Hepatocyte (in vitro differentiated cells): ENCODE results near the gene GRAP2. TPM values are rescaled to one million over a fixed set of nuclear protein-coding genes. Genes with fewer than 3 reads are reported as not detected.

Source experiments
- DNase-seq: peaks from one replicate; pipeline ENCODE4 v3.0.0-alpha.2; 2016; ENCODE audit warnings: low spot score
- H2AFZ ChIP-seq: fragments of 200-600 bp; sonication (generic); 2 replicates; pipeline ENCODE4 v1.6.0; 2016; ENCODE audit warnings: antibody characterized with exemption, mild to moderate bottlenecking
- H3K27ac ChIP-seq: fragments of 200-600 bp; sonication (generic); 2 replicates; pipeline ENCODE4 v1.5.1; 2016; ENCODE audit warnings: mild to moderate bottlenecking
- H3K27me3 ChIP-seq: fragments of 200-600 bp; sonication (generic); 2 replicates; pipeline ENCODE4 v1.6.1; 2016
- H3K36me3 ChIP-seq: fragments of 200-600 bp; sonication (generic); replicated peaks from 2 replicates; pipeline ENCODE4 v1.5.1; 2016; ENCODE audit warnings: low read depth; ENCODE audit not compliant: insufficient read depth
- H3K4me1 ChIP-seq: fragments of 200-600 bp; sonication (generic); 2 replicates; pipeline ENCODE4 v1.5.1; 2016; ENCODE audit warnings: mild to moderate bottlenecking, moderate library complexity; ENCODE audit not compliant: insufficient read depth
- H3K4me2 ChIP-seq: fragments of 200-600 bp; sonication (generic); 2 replicates; pipeline ENCODE4 v1.6.0; 2016
- H3K4me3 ChIP-seq: fragments of 200-600 bp; sonication (generic); 2 replicates; pipeline ENCODE4 v1.5.1; 2016; ENCODE audit warnings: mild to moderate bottlenecking
- H3K79me2 ChIP-seq: fragments of 200-600 bp; sonication (generic); 2 replicates; pipeline ENCODE4 v1.6.0; 2017; ENCODE audit warnings: mild to moderate bottlenecking
- H3K9me2 ChIP-seq: fragments of 200-600 bp; sonication (generic); replicated peaks from 2 replicates; pipeline ENCODE4 v1.6.0; 2017; ENCODE audit warnings: mild to moderate bottlenecking; ENCODE audit not compliant: insufficient read depth
- H3K9me3 ChIP-seq: fragments of 200-600 bp; sonication (generic); 2 replicates; pipeline ENCODE4 v1.5.1; 2016; ENCODE audit warnings: low read depth, mild to moderate bottlenecking
- H4K20me1 ChIP-seq: fragments of 200-600 bp; sonication (generic); 2 replicates; pipeline ENCODE4 v1.6.0; 2016; ENCODE audit warnings: mild to moderate bottlenecking; ENCODE audit not compliant: insufficient read depth, poor library complexity, severe bottlenecking
- CTCF ChIP-seq: fragments of 200-600 bp; sonication (generic); IDR thresholded peaks from 2 replicates; pipeline ENCODE4 v1.5.1; 2016; ENCODE audit warnings: antibody characterized with exemption, mild to moderate bottlenecking; ENCODE audit not compliant: poor library complexity
- EZH2 ChIP-seq: fragments of 200-600 bp; sonication (generic); IDR thresholded peaks from 2 replicates; pipeline ENCODE4 v1.6.1; 2016; ENCODE audit warnings: antibody characterized with exemption, mild to moderate bottlenecking, borderline replicate concordance
- EZH2phosphoT487 ChIP-seq: fragments of 200-600 bp; sonication (generic); IDR thresholded peaks from one replicate; pipeline ENCODE4 v1.6.1; 2018; ENCODE audit warnings: antibody characterized with exemption, mild to moderate bottlenecking, low read depth, moderate library complexity; ENCODE audit not compliant: unreplicated experiment, severe bottlenecking
- WGBS: methylation state at CpG from one replicate; pipeline ENCODE4 v1.1.6; 2016; ENCODE audit warnings: low lambda C conversion rate; ENCODE audit errors: missing lambda C conversion rate; 5-methylcytosine and 5-hydroxymethylcytosine counted together
- polyA plus RNA-seq: library from polyadenylated mRNA; unstranded; fragments of >200 nt; fragmentation: Nextera tagmentation; extraction: Ambion mirVana; gene quantifications from 2 replicates; pipeline ENCODE4 v1.2.1, GENCODE V29; 2016
- total RNA-seq: library from RNA; depleted of rRNA; stranded (reverse); fragments of >200 nt; gene quantifications from 2 replicates; pipeline ENCODE4 v1.2.3, GENCODE V29; 2014

The GRAP2 gene
- total and polyA plus RNA-seq, 2 experiments from 2014 or later: 0.51 TPM; not detected in 1

GRCh38 chr22:39893526-39893925 is 7.4 kb upstream of the GRAP2 start, which contains the start of gene ENTHD1:
Gene ENTHD1 (minus strand): TSS chr22:39893760. CDS start chr22:39887748, 6,012 bp downstream.
- no peak for TF ChIP-seq CTCF
- no peak for TF ChIP-seq EZH2
- TF ChIP-seq EZH2phosphoT487: no peak
- no peaks in the 10 kb centered on the region for H3K4me1 ChIP-seq
- peaks cover 9% of the 10 kb centered on the region for H3K27me3 ChIP-seq
- 90% methylated on average over 20 of the region's 20 CpGs for WGBS
- H3K4me3 ChIP-seq: no peak within 1 kb of the TSS
- no peak within 1 kb of the TSS for H3K4me2 ChIP-seq
- H3K27ac ChIP-seq: no peak within 1 kb of the TSS
- no peaks in the 10 kb centered on the region for H4K20me1 ChIP-seq
- H3K79me2 ChIP-seq: no peaks in the 10 kb centered on the region
- DNase-seq: no peak
- no peak within 1 kb of the TSS for H2AFZ ChIP-seq
- H3K36me3 ChIP-seq: no peaks in the 10 kb centered on the region
- H3K9me2 ChIP-seq: no peaks in the 10 kb centered on the region
- no peaks in the 10 kb centered on the region for H3K9me3 ChIP-seq

- peaks cover 14% of the 10 kb centered on the region for H3K27me3 ChIP-seq
- H3K9me2 ChIP-seq: no peaks in the 10 kb centered on the region
- no peak overlapping the region for H3K4me3 ChIP-seq
- H2AFZ ChIP-seq: no peak overlapping the region
- TF ChIP-seq EZH2phosphoT487 (no peak), CTCF (no peak), EZH2 (no peak)
- no peaks in the 10 kb centered on the region for H3K36me3 ChIP-seq
- no peaks in the 10 kb centered on the region for H3K9me3 ChIP-seq
- no peak for DNase-seq
- H3K79me2 ChIP-seq: no peaks in the 10 kb centered on the region
- 54% methylated on average over 7 of the region's 7 CpGs for WGBS
- H3K4me2 ChIP-seq: no peak overlapping the region
- H3K27ac ChIP-seq: no peak overlapping the region
- H4K20me1 ChIP-seq: no peaks in the 10 kb centered on the region
- H3K4me1 ChIP-seq: no peaks in the 10 kb centered on the region
These were observed 6.3 kb upstream of the GRAP2 start for GRCh38 chr22:39894554-39895092.

GRCh38 chr22:39895682-39896081 is 5.2 kb upstream of the GRAP2 start:
- Histone ChIP-seq H3K79me2 (no peaks in the 10 kb centered on the region), H3K4me1 (no peaks in the 10 kb centered on the region), H3K36me3 (no peaks in the 10 kb centered on the region), H2AFZ (no peak overlapping the region), H3K27me3 (peaks cover 14% of the 10 kb centered on the region), H3K4me3 (no peak overlapping the region), H4K20me1 (no peaks in the 10 kb centered on the region), H3K4me2 (no peak overlapping the region), H3K27ac (no peak overlapping the region), H3K9me2 (no peaks in the 10 kb centered on the region), H3K9me3 (no peaks in the 10 kb centered on the region)
- no peak for DNase-seq
- 95% methylated on average over 1 of the region's 1 CpG for WGBS
- TF ChIP-seq EZH2: no peak
- TF ChIP-seq CTCF: no peak
- TF ChIP-seq EZH2phosphoT487: no peak
